ENCODE results near the gene CAPSL.
"Not testable (repeated sequence)": the region's sequence is repeated elsewhere in the genome, so short reads cannot be mapped to it uniquely, and the experiment has no call there.

CAPSL gene

GRCh38 chr5:35938568-35939227 is at the start of gene CAPSL:
TSS of gene CAPSL (minus strand) at chr5:35938622. CDS start at chr5:35921120, 17,502 bp downstream.
- no peak for DNase-seq

GRCh38 chr5:35987776-35988175 is 49.4 kb upstream of the CAPSL start:
- no peak for DNase-seq

GRCh38 chr5:35979715-35980114 is 41.3 kb upstream of the CAPSL start:
- DNase-seq: no peak

- DNase-seq: not testable (repeated sequence)
Measured at GRCh38 chr5:35976859-35977258, 38.4 kb upstream of the CAPSL start.

GRCh38 chr5:35974570-35974969 is 36.1 kb upstream of the CAPSL start:
- DNase-seq: no peak

GRCh38 chr5:35971878-35972210 is 33.4 kb upstream of the CAPSL start:
- DNase-seq: no peak

- DNase-seq: no peak
Measured at GRCh38 chr5:35971186-35971877, 32.9 kb upstream of the CAPSL start.

- no peak for DNase-seq
Measured at GRCh38 chr5:35963381-35963843, 25.0 kb upstream of the CAPSL start.

GRCh38 chr5:35960328-35960727 is 21.9 kb upstream of the CAPSL start:
- no peak for DNase-seq

GRCh38 chr5:35956429-35956828 is 18.0 kb upstream of the CAPSL start:
- DNase-seq: no peak

- DNase-seq: no peak
Measured at GRCh38 chr5:35954175-35954574, 15.8 kb upstream of the CAPSL start.

- no peak for DNase-seq
Measured at GRCh38 chr5:35947085-35947484, 8.7 kb upstream of the CAPSL start.

GRCh38 chr5:35939639-35940038 is 1.2 kb upstream of the CAPSL start:
- no peak for DNase-seq

GRCh38 chr5:35926389-35927051 is 11.9 kb downstream of the CAPSL start:
- no peak for DNase-seq

- peak; percentile 22 for DNase-seq
Measured at GRCh38 chr5:35924950-35925722, 13.3 kb downstream of the CAPSL start.

GRCh38 chr5:35924122-35924949 is 14.1 kb downstream of the CAPSL start:
- DNase-seq: no peak

- DNase-seq: no peak
Measured at GRCh38 chr5:35922468-35922867, 16.0 kb downstream of the CAPSL start.

GRCh38 chr5:35921930-35922329 is 16.5 kb downstream of the CAPSL start:
- DNase-seq: no peak

- DNase-seq: no peak
Measured at GRCh38 chr5:35920890-35921289, 17.5 kb downstream of the CAPSL start.

GRCh38 chr5:35919191-35919590 is 19.2 kb downstream of the CAPSL start:
- no peak for DNase-seq

GRCh38 chr5:35908814-35909213 is 29.6 kb downstream of the CAPSL start:
- no peak for DNase-seq

- DNase-seq: no peak
Measured at GRCh38 chr5:35908228-35908627, 30.2 kb downstream of the CAPSL start.
